ENCODE results near the gene BCL2.

- TF ChIP-seq NFIC (IDR thresholded peaks at IDR 0.05) = no peak
- no peak for TF ChIP-seq TAF1 (IDR thresholded peaks at IDR 0.05; ENCODE audit: low read depth)
- no peak for TF ChIP-seq MAX (IDR thresholded peaks at IDR 0.05)
- no peak for TF ChIP-seq CEBPB (IDR thresholded peaks at IDR 0.05)
- no peak for TF ChIP-seq CREB1 (IDR thresholded peaks at IDR 0.05; ENCODE audit: low read depth)
- no peak for TF ChIP-seq REST (IDR thresholded peaks at IDR 0.05; ENCODE audit: low read depth)
- TF ChIP-seq EP300 (IDR thresholded peaks at IDR 0.05; ENCODE audit: borderline replicate concordance) = no peak
- no peak for TF ChIP-seq TCF12 (IDR thresholded peaks at IDR 0.05; ENCODE audit: low read depth)
- no peak for TF ChIP-seq RAD21 (IDR thresholded peaks at IDR 0.05; ENCODE audit: low read depth)
- TF ChIP-seq FOXM1 (IDR thresholded peaks at IDR 0.05; ENCODE audit: borderline replicate concordance, low read depth) = no peak
- TF ChIP-seq EGR1 (IDR thresholded peaks at IDR 0.05) = no peak
Observed at GRCh38 chr18:63179422-63179821, 140.1 kb downstream of the BCL2 start.

Data from Ishikawa (cell line).